GM12875 (cell line): ENCODE data around the gene OR6Y1.

Experiments
- H3K4me3 ChIP-seq: one replicate; pipeline ENCODE4 v1.5.1; 2011; ENCODE audit warnings: low read depth, low read length, control low read depth
- TF ChIP-seq, protein P1 (sequence below): IDR thresholded peaks from 2 replicates; pipeline ENCODE4 v1.5.1; 2011; ENCODE audit warnings: low read depth, mild to moderate bottlenecking, control low read depth, inconsistent platforms, low read length, moderate library complexity, borderline replicate concordance; ENCODE audit not compliant: insufficient read depth

OR6Y1 gene

DNA sequence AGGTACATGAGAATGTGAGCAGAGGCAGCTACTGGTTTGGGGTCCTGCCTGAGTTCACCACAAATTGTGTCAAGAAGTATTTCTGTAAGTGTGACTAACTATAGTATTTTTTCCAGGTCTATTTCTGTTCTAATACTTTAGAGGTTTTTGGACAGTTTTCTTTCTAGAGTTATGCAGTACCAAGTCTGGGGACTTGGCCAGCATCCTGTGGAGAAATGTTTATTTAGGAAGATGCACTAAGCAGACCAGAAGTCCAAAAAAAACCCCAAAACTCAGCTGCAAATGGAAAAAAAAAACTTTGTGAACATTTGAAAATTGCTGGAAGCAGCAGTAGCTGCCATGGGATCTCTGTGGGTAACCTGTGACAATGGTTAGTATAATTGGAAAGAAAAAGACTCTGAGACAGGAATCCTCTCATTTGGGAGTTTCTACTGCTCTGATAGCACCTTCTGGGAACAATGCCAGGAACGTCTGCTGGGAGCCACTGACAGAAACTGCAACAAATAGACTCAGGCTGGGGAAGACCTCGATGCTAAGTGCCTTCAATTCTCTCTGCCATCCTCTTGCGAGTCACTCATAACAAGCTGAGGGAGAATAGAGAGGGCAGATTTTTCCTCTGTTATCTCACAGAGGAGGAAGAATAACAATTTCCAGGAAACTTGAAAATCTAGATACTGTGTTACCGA lies 44.6 kb downstream of the OR6Y1 start:
- TF ChIP-seq, protein P1, sequence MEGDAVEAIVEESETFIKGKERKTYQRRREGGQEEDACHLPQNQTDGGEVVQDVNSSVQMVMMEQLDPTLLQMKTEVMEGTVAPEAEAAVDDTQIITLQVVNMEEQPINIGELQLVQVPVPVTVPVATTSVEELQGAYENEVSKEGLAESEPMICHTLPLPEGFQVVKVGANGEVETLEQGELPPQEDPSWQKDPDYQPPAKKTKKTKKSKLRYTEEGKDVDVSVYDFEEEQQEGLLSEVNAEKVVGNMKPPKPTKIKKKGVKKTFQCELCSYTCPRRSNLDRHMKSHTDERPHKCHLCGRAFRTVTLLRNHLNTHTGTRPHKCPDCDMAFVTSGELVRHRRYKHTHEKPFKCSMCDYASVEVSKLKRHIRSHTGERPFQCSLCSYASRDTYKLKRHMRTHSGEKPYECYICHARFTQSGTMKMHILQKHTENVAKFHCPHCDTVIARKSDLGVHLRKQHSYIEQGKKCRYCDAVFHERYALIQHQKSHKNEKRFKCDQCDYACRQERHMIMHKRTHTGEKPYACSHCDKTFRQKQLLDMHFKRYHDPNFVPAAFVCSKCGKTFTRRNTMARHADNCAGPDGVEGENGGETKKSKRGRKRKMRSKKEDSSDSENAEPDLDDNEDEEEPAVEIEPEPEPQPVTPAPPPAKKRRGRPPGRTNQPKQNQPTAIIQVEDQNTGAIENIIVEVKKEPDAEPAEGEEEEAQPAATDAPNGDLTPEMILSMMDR = no peak
- H3K4me3 ChIP-seq = no peak overlapping the region

DNA sequence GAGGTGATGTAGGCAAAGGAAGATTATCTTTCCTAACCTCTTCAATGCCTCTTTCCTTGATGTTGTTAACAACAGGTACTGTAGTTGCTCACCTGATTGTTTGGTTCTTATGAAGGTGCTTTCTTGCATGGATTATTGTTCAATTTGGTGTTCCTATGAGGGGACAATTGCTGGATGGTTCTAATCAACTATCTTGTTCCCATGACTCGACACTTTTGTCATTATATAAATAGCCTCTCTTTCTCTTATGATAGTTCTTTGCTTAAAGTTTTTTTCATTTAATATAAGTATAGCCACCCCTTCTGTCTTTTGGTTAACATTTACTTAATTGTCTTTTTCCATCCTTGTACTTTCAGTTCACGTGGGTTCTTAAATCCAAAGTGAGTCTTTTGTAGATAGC lies 46.7 kb downstream of the OR6Y1 start:
- no peak overlapping the region for H3K4me3 ChIP-seq
- TF ChIP-seq, protein P1 = no peak

- TF ChIP-seq, protein P1 = peak; percentile 62
- no peak overlapping the region for H3K4me3 ChIP-seq
These were observed 47.7 kb downstream of the OR6Y1 start for GRCh38 chr1:158506369-158506987.

DNA sequence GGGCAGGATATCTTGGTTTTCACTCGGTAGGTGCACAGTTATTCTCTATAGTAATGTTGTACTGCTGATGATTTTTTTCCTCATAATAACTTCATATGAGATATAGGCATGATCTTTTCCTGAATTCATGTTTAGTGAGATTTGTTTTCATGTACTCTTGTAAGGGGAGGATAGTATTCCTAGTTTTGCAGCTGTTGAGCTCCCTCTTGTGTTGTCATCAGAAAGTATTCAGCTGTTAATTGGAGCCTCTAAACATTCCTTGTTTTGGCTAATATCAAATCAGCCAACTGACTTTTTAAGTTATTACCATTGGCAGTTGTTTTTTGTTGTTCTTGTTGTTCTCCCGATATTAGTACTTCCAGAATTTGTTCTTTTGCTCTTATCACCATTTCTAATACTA lies 57.8 kb downstream of the OR6Y1 start:
- H3K4me3 ChIP-seq = no peak overlapping the region
- TF ChIP-seq, protein P1 = no peak; the same call in 1 of the 2 replicates

DNA sequence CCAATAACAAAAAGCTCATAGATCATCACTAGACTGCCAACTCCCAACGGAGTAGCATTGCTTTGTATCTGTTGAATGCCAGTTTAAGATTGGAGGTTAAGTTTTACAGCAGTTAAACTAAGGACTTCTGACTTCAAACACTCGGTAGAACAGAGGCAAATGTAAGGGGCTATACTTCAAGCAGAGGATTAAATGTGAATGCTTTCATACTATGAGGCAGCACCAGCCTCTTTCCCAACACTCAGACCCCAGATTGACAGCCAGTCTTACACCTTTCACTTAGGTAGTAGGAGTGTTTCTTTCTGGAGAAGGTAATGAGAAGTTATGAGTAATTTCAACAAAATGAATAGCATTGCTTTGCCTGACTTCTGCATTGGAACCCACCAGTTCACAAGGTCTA lies 59.4 kb downstream of the OR6Y1 start:
- no peak overlapping the region for H3K4me3 ChIP-seq
- TF ChIP-seq, protein P1 = no peak
